Neural progenitor cell (in vitro differentiated cells): ENCODE results near the gene SMC5.

ENCODE experiments used
- CTCF ChIP-seq: fragments of 200-600 bp; sonication (generic); IDR thresholded peaks from 2 replicates; pipeline ENCODE4 v1.5.1; 2017; ENCODE audit warnings: antibody characterized with exemption, mild to moderate bottlenecking
- EZH2 ChIP-seq: fragments of 200-600 bp; sonication (generic); IDR thresholded peaks from 2 replicates; pipeline ENCODE4 v1.6.1; 2017; ENCODE audit warnings: antibody characterized with exemption, mild to moderate bottlenecking, moderate library complexity

GRCh38 chr9:70352356-70352755 is 93.6 kb downstream of the SMC5 start:
- TF ChIP-seq CTCF: no peak
- no peak for TF ChIP-seq EZH2
